HG02642 (cell line): ENCODE data around the gene HYI.
"Not testable (repeated sequence)": the region's sequence is repeated elsewhere in the genome, so short reads cannot be mapped to it uniquely, and the experiment has no call there.

ENCODE experiments used
- ATAC-seq: cut with Tn5 transposase; IDR thresholded peaks from one replicate; pipeline ENCODE4 v1.9.1; 2021; ENCODE audit warnings: mild to moderate bottlenecking; ENCODE audit not compliant: unreplicated experiment, poor library complexity

Gene HYI

DNA sequence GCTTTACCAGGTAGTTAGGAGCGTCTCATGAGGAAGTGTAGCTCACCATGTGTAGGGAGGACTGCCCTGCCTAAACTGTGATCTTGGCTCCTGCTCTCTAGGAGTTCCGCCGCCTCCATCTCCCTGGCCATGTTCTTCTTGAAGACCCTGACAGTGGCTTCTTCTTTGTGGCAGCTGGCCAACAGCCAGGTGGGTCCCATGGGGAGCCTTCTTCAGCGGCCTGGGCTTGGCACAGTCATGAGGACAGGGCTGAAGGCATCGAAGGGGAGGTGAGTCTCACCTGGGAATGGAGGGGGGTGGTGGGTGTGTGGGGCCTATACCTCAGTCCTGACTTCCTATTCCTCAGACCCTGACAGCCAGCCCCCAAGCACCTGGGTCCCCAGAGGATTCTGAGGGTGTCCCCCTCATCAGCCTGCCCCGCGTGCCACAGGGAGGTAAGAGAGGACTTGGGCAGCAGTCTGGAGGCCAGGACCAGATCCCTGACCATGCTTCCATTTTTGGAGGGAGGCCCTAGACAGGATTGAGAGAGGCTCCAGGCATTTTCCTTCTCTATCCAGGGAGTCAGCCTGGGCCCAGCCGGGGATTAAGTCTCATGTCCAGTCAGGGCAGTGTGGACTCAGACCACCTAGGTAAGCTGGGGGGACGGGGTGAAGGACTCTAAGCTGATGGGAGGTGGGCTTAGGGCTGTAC lies 21.4 kb downstream of the HYI start:
- no peak for ATAC-seq

GRCh38 chr1:43431676-43432075 lies 22.1 kb downstream of the HYI start:
- no peak for ATAC-seq

DNA sequence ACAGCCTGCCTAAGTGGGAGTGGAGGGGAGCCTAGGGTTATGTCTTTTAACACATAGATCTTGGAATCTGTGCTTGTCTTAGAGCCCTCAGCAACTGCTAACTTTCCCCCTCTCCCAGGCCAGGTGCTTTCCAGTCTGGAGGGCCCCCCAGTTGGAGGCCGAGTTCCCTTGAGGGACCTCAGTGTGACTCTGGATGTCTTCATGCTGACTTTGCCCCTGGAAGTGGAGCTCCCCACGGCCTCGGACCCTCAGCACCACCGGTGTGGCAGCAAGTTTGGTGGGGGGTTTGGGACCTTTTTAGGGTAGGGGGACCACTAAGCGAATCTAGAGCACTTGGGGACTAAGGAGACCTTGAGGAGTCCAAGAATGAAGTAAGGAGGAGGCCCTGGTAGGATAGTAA lies 22.9 kb downstream of the HYI start:
- no peak for ATAC-seq

- ATAC-seq = no peak
These were observed 25.8 kb downstream of the HYI start for GRCh38 chr1:43427941-43428340.

DNA sequence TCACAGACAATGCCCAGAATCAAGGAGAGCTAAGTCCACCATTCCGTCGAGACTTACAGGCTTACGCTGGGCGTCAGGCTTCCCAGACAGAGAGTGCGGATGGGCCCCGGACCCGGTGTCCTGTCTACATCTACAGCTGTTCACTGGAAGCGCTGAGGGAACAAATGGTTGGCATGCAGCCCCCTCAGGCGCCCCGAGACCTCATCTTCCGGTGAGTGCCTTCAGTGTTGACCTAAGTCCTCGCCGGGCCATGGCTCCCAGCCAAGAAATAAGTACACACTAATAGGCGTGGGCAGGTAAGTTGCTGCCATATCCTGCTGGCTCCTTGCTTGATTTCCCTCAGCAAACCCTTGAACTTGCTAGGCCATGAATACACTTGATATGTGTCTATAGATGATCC lies 26.2 kb downstream of the HYI start:
- ATAC-seq = no peak

- no peak for ATAC-seq
These were observed 27.5 kb downstream of the HYI start for GRCh38 chr1:43426221-43426620.

DNA sequence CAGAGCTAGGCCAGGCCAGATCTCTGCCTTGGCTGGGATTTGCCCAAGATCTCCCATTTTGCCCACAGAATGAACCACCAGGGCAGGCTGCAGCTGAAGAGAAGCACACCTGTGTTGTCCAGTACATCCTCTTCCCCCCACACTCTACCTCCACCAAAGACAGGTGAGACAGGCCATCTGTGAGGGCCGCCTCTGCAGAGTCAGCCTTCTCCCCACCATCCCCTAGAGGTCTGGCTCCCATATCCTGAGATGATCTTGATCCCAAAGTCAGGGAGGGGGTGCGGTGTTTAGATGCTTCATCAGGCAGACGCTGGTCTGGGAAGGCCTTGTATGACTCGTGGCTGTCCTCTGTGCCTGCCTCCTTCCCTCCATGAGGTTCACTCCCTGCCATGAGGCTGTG lies 28.7 kb downstream of the HYI start:
- ATAC-seq = no peak

GRCh38 chr1:43423672-43424550 lies 29.8 kb downstream of the HYI start:
- no peak for ATAC-seq

GRCh38 chr1:43422995-43423671 lies 30.6 kb downstream of the HYI start:
- ATAC-seq = no peak

- ATAC-seq = no peak
These were observed 31.6 kb downstream of the HYI start for GRCh38 chr1:43421976-43422750.

DNA sequence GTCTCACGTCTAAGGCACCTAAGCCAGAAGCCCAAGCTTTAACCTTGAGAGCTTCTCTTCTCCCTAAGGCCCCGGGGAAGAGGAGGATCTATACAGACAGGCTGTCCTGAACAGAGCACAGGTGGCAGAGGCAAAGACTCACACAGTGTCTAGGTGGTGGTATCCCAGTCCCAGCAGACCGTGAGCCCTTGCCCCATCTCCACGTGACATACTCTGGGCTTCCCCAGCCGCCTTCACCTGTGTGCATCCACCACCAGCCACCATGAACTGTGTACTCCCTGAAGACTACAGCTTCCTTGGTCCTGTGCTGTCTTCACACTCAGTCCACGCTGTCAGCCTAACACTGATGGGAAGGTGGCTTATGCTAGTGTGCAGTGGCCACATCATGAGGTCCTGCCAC lies 32.3 kb downstream of the HYI start:
- ATAC-seq = no peak

DNA sequence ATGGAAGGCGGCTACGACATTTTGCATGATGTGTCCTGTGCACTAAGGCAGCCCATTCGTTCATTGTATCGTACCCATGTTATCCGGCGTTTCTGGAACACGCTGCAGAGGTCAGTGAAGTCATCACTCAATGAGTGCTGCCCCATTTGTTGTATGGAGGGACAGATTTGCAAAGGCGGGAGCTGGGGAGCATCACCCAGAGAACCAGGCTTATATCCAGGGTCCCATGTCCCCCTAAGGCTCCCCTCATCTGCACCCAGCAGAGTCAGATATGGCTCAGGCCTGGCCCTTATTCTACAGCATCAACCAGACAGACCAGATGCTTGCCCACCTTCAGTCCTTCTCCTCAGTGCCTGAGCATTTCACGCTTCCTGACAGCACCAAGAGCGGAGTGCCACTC lies 32.9 kb downstream of the HYI start:
- ATAC-seq = no peak

DNA sequence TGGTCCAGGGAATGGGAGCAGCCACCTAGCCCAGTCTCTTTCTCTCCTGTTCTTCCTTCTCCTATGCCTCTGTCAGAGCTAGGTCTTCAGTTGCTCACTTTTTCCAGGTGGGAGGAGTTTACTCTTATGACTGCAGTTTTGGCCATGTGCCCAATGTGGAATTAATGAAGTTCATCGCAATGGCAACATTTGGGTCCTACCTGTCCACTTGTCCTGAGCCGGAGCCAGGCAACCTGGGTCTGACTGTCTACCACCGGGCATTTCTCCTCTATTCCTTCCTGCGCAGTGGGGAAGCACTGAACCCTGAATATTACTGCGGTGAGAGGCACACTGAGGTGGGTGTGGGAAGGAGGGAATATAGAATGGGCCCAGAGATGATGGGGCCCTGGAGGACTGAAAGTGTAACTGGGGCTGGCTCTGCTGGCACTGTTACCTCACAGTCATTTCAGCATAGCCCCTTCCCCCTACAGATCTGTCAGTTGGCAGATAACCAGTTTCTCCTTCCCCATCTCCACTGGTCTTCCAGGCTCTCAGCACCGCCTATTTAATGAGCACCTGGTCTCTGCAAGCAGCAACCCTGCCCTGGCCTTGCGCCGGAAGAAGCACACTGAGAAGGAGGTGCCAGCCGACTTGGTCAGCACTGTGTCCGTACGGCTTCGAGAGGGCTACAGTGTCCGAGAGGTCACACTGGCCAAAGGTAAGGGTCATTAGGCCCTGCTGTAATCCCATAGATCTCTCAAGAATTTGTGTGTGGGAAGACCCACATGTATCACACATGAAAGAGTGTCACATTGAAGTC lies 33.9 kb downstream of the HYI start:
- no peak for ATAC-seq

DNA sequence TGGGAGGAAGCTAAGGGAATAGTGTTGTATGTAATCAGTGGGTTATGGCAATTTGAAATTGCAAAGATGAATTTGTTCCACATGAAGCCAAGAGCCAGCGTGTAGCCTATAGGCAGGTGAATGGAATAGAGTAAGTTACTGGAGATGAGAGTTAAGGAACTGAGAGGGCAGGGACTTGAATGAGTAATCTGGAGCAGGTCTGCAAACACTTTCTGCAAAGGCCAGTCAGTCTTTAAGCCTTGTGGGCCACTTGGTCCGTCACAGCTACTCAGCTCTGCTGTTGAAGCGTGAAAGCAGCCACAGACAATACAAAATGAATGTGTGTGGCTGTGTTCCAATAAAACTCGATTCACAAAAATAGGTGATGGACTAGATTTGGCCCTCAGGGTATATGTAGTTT lies 34.9 kb downstream of the HYI start:
- ATAC-seq = no peak

GRCh38 chr1:43415901-43416300 lies 37.8 kb downstream of the HYI start:
- no peak for ATAC-seq

- no peak for ATAC-seq
These were observed 39.0 kb downstream of the HYI start for GRCh38 chr1:43414634-43415223.

GRCh38 chr1:43413426-43413825 lies 40.3 kb downstream of the HYI start:
- not testable (repeated sequence) for ATAC-seq

DNA sequence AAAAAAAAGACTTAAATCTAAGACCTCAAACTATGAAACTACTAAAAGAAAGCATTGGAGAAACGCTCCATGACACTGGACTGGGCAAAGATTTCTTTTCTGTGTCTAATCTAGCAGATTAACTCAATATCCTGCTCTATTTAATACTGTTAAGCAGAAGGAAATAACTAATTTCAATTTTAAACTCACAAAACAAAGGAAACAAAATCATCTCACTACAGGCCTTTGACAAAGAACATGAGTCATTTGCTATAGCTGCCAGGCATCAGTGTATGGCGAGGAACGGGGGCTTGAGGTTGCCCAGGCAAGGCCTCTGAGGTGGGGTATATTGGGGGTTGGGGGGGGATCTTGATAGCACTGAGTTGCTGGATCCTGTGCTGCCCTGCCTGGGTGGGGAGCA lies 43.2 kb downstream of the HYI start:
- ATAC-seq = no peak

DNA sequence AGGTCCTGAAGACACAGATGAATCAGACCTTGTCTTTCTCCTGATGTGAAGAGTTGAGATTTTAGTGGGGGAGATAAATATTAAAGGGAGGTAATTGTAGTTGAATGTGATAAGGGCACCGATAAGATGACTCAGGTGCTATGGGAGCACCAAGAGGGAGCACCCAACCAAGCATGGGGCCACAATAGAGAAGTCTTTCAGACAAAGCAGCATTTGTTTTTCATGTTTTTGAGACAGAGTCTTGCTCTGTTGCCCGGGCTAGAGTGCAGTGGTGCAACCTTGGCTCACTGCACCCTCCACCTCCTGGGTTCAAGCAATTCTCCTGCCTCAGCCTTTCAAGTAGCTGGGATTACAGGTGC lies 47.9 kb downstream of the HYI start:
- ATAC-seq = no peak
